Rectal smooth muscle tissue (tissue), 1 donor: Measurements from ENCODE around the gene NINJ2.

Experiments used
- H3K27ac ChIP-seq: one replicate; pipeline ENCODE4 v1.7.0; 2013; ENCODE audit warnings: low read depth, low read length, inconsistent platforms
- H3K27me3 ChIP-seq: one replicate; pipeline ENCODE4 v1.7.0; 2013; ENCODE audit warnings: low read length; ENCODE audit not compliant: control insufficient read depth, insufficient read depth
- H3K36me3 ChIP-seq: one replicate; pipeline ENCODE4 v1.7.0; 2013; ENCODE audit warnings: low read length; ENCODE audit not compliant: control insufficient read depth, insufficient read depth
- H3K4me1 ChIP-seq: one replicate; pipeline ENCODE4 v1.7.0; 2013; ENCODE audit warnings: low read length; ENCODE audit not compliant: control insufficient read depth, insufficient read depth
- H3K4me3 ChIP-seq: one replicate; pipeline ENCODE4 v1.7.0; 2013; ENCODE audit warnings: low read length
- H3K9ac ChIP-seq: one replicate; pipeline ENCODE4 v1.7.0; 2013; ENCODE audit warnings: low read length

The NINJ2 gene

GRCh38 chr12:692274-692673 lies 29.0 kb upstream of the NINJ2 start:
- Histone ChIP-seq H3K36me3 (no peaks in the 10 kb centered on the region), H3K4me1 (no peaks in the 10 kb centered on the region), H3K9ac (no peak overlapping the region), H3K4me3 (no peak overlapping the region), H3K27ac (no peak overlapping the region), H3K27me3 (no peaks in the 10 kb centered on the region)

DNA sequence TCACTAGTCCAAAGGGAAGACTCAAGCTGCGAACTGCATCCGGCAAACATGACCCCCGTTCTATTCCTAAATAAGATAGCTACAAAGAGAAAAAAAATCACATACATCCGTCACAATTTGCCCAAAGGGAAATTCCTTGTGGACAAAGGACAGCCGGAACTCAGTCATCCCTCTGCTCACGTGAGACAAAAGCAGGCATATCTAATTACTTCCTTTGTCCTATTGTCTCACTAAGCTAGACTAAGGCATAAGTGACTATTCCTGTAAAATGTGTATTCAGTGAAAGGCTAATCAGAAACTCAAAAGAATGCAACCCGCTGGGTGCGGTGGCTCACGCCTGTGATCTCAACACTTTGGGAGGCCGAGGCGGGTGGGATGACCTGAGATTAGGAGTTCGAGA lies 27.2 kb upstream of the NINJ2 start:
- H3K36me3 ChIP-seq = no peaks in the 10 kb centered on the region
- H3K4me1 ChIP-seq = no peaks in the 10 kb centered on the region
- no peak overlapping the region for H3K4me3 ChIP-seq
- H3K9ac ChIP-seq = no peak overlapping the region
- no peak overlapping the region for H3K27ac ChIP-seq
- no peaks in the 10 kb centered on the region for H3K27me3 ChIP-seq

DNA sequence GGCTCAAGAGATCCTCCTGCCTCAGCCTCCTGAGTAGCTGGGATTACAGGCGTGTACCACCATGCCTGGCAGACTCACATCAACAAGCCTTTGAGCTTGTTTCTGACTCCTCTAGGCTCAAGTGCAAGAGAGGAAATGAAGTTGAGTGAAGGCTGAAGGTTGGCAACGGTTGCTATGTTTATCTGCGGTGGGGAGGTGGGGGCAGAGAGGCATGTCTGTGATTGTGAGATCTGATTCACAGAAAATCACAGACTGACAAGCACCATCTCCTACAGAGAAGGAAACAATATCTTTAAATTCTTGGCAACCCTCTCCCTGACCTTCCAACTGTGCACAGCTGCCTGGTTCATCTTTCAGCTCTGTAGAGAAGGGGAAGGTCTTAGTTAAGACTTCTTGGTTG lies 22.1 kb upstream of the NINJ2 start:
- Histone ChIP-seq H3K9ac (no peak overlapping the region), H3K27ac (no peak overlapping the region), H3K4me3 (no peak overlapping the region), H3K4me1 (no peaks in the 10 kb centered on the region), H3K36me3 (no peaks in the 10 kb centered on the region), H3K27me3 (no peaks in the 10 kb centered on the region)

DNA sequence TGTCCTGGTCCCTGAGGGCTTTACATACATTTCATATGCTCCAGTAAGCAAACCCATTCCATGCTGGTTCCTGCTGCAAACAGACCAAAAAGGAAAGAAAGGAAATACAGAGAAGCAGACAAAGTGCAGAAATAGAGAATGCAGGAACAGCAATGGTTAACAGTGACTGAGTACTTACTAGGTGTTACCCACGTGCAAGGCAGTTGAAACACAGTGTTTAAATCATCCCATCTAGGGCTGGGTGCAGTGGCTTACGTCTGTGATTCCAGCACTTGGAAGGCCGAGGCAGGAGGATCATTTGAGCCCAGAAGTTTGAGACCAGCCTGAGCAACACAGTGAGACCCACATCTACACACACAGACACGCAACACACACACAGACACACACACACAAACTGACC lies 21.2 kb upstream of the NINJ2 start:
- no peaks in the 10 kb centered on the region for H3K4me1 ChIP-seq
- H3K4me3 ChIP-seq = no peak overlapping the region
- no peak overlapping the region for H3K27ac ChIP-seq
- no peak overlapping the region for H3K9ac ChIP-seq
- H3K27me3 ChIP-seq = no peaks in the 10 kb centered on the region
- no peaks in the 10 kb centered on the region for H3K36me3 ChIP-seq

- H3K36me3 ChIP-seq = no peaks in the 10 kb centered on the region
- H3K9ac ChIP-seq = no peak overlapping the region
- no peak overlapping the region for H3K4me3 ChIP-seq
- H3K27ac ChIP-seq = no peak overlapping the region
- no peaks in the 10 kb centered on the region for H3K27me3 ChIP-seq
- H3K4me1 ChIP-seq = no peaks in the 10 kb centered on the region
Observed at GRCh38 chr12:681568-682256, 18.5 kb upstream of the NINJ2 start.

- no peak overlapping the region for H3K4me3 ChIP-seq
- no peaks in the 10 kb centered on the region for H3K4me1 ChIP-seq
- H3K27ac ChIP-seq = no peak overlapping the region
- no peaks in the 10 kb centered on the region for H3K36me3 ChIP-seq
- H3K27me3 ChIP-seq = no peaks in the 10 kb centered on the region
- H3K9ac ChIP-seq = no peak overlapping the region
Observed at GRCh38 chr12:678747-679712, 15.8 kb upstream of the NINJ2 start.

DNA sequence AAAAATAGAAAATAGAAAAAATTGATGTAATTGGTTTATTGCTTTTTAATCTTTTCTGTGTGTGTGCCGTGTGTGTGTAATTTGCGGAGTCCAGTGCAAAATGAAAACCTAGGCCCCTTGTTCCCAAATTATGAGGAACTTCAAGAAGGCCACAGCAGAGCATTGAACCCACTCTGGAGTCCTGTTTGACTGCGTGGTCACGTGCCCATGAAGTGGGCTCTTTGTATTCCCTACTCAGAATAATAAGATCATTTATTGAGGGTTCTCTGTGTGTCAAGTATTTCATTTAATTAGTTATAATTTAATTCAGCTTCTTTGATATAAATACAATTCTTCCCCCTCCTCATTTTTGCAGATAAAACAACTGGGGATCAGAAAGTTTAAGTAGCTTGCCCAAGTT lies 12.3 kb upstream of the NINJ2 start:
- no peak overlapping the region for H3K9ac ChIP-seq
- H3K4me1 ChIP-seq = no peaks in the 10 kb centered on the region
- H3K36me3 ChIP-seq = no peaks in the 10 kb centered on the region
- no peak overlapping the region for H3K4me3 ChIP-seq
- no peaks in the 10 kb centered on the region for H3K27me3 ChIP-seq
- no peak overlapping the region for H3K27ac ChIP-seq

DNA sequence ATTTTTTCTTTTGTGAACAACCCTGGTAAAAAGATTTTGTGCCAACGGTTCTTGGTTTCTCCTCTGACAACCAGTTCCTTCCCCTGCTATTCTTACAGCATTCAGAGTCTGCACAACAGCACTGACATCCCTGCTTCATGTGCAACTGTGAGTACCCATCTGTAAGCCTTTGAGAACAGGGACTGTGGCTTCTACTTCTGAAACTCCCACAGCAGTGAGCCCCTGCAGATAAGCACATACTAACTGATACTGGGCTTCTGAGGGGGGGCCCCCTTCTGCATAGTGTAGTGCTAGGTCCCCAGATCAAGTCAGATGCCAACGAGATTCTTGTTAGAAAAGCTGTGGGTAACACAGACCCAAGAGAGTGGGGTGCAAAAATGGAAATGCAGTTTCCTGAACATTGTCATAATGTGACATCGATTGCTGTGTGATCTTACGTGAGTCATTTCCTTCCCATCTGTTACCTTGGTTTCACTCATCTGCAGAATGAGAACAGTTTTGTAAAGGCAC lies 11.1 kb upstream of the NINJ2 start:
- no peak overlapping the region for H3K9ac ChIP-seq
- H3K27ac ChIP-seq = no peak overlapping the region

DNA sequence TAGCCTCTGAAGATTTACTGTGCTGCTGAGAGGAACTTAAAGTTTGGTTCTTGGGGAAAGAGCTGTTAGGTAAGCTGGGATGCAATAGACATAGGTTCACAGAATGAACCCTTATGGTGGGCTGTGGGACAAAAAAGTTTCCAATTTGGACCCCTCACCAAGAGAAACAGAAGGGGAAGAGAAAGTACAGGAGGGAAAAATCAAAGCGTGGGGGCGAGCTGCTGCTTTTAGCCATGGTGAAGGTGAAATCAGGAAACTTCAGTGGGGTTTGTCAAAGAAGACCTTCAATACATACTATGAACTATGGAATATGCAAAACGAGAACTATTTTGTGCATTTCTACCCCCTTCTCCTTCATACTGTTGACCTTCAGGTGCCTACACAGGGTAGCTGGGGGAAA lies 10.6 kb upstream of the NINJ2 start:
- H3K36me3 ChIP-seq = no peaks in the 10 kb centered on the region
- no peaks in the 10 kb centered on the region for H3K4me1 ChIP-seq
- H3K4me3 ChIP-seq = no peak overlapping the region
- H3K9ac ChIP-seq = no peak overlapping the region
- no peaks in the 10 kb centered on the region for H3K27me3 ChIP-seq
- H3K27ac ChIP-seq = no peak overlapping the region

More for the DNA sequence above, 11.1 kb upstream of the NINJ2 start:
- Histone ChIP-seq H3K27me3 (no peaks in the 10 kb centered on the region), H3K36me3 (no peaks in the 10 kb centered on the region), H3K4me3 (no peak overlapping the region), H3K4me1 (no peaks in the 10 kb centered on the region)

GRCh38 chr12:669576-669945 lies 6.3 kb upstream of the NINJ2 start:
- peaks cover 3% of the 10 kb centered on the region for H3K4me1 ChIP-seq
- H3K9ac ChIP-seq = no peak overlapping the region
- H3K4me3 ChIP-seq = no peak overlapping the region
- no peaks in the 10 kb centered on the region for H3K27me3 ChIP-seq
- no peak overlapping the region for H3K27ac ChIP-seq
- no peaks in the 10 kb centered on the region for H3K36me3 ChIP-seq

DNA sequence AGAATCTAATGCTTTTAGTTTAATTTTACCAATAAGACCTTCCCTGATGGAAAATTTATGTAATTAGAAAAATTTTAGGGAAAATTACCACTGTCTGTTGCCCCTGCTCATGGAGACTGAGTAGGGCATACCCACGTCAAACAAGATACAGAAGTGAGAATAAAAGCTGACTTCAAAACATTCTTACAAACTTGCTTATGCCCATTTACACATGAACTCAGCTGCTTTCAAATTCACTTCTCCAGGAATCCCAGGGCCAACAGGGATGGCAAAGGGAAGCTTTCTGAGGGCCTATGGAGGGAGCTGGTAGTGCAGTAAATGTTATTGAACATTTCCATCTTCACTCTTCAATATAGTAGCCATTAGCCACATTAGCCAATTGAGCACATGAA lies 4.8 kb upstream of the NINJ2 start:
- Histone ChIP-seq H3K4me3 (no peak overlapping the region), H3K27ac (no peak overlapping the region), H3K27me3 (no peaks in the 10 kb centered on the region), H3K36me3 (no peaks in the 10 kb centered on the region), H3K4me1 (peaks cover 3% of the 10 kb centered on the region), H3K9ac (no peak overlapping the region)

DNA sequence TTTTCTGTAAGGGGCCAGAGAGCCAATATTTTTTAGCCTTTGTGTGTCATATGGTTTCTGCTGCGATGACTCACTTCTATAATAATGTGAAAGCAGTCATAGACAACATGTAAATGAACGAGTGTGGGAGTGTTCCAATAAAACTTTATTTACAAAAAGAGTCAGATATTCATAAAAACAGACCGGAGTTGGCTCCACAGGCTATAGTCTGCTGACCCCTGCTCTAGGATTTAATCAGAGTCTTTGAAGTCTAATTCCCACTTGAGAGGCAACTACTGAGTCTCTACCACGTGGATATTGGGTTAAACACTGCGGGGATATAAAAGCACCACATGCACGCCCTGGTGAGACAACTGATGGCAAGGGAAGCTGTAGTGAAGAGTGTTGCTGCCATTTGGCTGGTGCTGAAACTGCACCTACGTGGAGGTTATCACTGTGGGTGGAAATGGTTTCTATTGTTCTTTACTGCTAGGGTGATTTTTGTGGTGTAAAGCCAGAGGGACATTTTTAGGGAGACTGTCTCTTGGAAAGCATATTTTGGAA lies 3.6 kb upstream of the NINJ2 start:
- H3K4me1 ChIP-seq = peaks cover 3% of the 10 kb centered on the region
- H3K27me3 ChIP-seq = no peaks in the 10 kb centered on the region
- H3K27ac ChIP-seq = no peak overlapping the region
- H3K4me3 ChIP-seq = peak overlapping the region; percentile 35
- H3K36me3 ChIP-seq = no peaks in the 10 kb centered on the region
- no peak overlapping the region for H3K9ac ChIP-seq
